GM12872 (cell line): ENCODE measurements around the gene SP6.

Source experiments
- CTCF ChIP-seq: IDR thresholded peaks from 3 replicates; pipeline ENCODE4 v1.5.1; 2011; ENCODE audit warnings: low read depth, mild to moderate bottlenecking, low read length, moderate library complexity; ENCODE audit not compliant: insufficient read depth

The SP6 gene

GRCh38 chr17:47848198-47848513 lies 2.8 kb downstream of the SP6 start:
- TF ChIP-seq CTCF: no peak

DNA sequence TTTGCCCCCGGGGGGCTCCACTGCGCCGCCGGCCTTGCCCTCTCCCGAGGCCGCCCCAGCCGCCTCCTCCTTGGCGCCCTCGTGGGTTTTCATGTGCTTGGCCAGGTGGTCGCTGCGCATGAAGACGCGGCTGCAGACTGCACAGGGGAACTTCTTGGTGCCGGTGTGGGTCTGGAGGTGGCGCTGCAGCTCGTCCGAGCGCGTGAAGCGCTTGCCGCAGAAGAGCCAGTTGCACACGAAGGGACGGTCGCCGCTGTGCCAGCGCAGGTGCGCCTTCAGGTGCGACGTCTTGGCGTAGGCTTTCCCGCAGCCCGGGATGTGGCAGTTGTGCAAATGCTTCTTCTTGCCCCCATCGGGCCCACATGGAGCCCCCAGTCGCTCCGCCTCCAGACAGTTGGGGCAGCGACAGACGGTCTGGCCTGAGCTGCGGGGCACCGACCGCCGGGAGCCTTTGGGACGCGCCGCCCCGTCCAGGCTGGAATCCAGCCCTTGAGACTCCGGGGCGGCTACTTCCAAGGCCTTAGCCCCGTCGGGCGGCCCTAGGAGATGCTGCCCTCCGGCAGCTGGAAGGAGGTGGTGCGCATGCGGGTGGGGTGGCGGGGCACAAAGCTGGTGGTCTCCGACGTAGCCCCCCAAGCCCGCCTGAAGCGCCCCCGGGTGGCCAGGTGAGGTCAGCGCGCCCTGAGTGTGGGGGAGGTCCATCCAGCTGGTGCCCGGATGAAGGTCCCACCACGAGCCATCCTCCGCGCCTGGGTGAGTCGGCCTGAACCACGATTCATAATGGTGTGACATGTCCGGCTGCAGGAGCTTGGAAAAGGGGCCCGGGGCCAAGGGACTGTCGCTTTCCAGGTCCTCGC lies 3.4 kb downstream of the SP6 start:
- TF ChIP-seq CTCF: peak; percentile 32

DNA sequence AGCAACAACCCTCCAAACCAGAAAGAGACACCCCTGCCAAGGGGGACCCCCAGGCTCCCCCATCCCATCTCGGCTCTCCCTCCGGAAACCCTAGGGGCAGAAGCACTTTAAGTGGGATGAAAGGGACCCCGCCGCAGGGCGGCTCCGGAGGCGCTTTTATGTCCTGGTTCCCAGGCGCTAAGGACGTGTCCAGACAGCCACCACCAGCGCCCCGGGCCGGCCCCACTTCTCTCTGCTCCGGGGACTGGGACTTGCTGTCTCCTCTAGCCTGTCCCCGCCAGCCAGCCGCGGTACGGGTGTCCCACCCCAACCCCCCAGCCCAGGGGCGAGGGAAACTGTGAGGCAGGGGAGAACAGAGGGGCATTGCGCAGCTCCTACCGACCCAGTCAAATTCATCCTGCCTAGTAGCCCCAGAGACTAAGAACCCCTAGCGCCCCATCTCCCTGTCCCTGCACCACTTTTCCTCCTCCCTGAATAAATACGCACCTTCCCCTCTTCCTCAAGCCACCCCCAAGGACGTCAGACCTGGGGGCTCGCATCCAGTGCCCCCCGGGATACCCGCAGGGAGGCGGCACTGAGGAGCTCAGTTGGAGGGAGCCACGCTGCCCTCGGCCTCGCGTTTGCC lies 4.1 kb downstream of the SP6 start:
- TF ChIP-seq CTCF: no peak

- no peak for TF ChIP-seq CTCF
Observed at GRCh38 chr17:47845716-47846075, 5.3 kb downstream of the SP6 start.

DNA sequence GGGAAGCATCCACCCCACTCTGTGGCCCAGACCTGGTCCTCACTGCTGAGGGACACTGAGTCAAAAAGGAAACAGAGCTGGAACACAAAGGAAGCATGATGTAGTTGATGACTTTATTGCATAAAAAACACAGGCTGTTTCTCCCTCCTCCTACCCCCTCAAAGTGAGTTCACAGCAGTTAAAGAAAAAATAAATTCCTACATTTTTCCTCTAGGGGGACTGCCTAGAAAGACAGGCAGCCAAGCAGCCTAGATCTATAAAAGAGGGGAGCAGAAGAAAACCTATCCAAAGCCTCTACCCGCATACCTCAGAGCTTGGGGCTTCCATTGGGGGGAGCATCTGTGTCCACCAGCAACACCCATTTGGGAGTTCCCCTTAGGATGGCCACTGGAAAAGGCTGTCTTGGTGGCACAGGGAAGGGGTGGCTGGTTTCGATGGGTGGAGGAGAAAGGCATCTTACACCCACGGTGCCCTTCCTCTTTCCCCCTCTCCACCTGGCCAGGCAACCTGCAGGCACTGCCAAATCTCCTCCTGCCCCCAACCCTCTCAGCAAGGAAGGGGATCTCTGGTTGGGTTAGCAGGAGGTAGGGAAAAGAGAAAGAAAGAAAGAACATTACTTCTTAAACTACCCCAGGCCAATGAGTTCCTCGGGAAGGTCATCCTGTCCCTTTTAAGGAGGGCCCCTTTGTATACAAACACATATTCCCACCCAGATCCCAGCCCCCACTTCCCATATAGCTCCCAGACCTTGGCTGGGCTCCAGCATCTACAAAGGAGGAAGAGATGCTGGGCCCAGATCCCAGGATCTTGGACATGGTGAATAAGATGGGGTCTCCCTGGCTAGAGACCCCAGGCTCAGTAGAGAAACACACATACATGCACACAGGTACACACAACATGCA lies 5.9 kb downstream of the SP6 start:
- TF ChIP-seq CTCF: peak; percentile 37; the same call in 2 of the 3 replicates

- no peak for TF ChIP-seq CTCF
Observed at GRCh38 chr17:47844227-47844626, 6.7 kb downstream of the SP6 start.

- no peak for TF ChIP-seq CTCF
Observed at GRCh38 chr17:47843391-47843730, 7.6 kb downstream of the SP6 start.
